Right ventricle myocardium inferior (tissue), 1 donor: Measurements from ENCODE around the gene SH2D7. TPM values are rescaled to one million over a fixed set of nuclear protein-coding genes. Genes with fewer than 3 reads are reported as not detected.
A peak's percentile ranks its signal among the peaks of the same experiment; 100 is the strongest.

Experiments used
- ATAC-seq: fragments of 200-7000 bp; cut with Tn5 transposase; one replicate; pipeline ENCODE4 v1.9.1; 2020; ENCODE audit warnings: mild to moderate bottlenecking, moderate library complexity
- DNase-seq: peaks from one replicate; pipeline ENCODE4 v3.0.0; 2021; ENCODE audit errors: missing footprints
- intact Hi-C: fragments of 100-400 bp; cut with DNase I; formaldehyde crosslinking; loops from one replicate; pipeline ENCODE4 v1.11.0; 2022
- total RNA-seq: library from RNA; stranded (reverse); fragmentation: NEBNext Ultra II Directional; extraction: Animal tissue kit (Norgen Biotek cat#: 25700); gene quantifications from one replicate; pipeline ENCODE4 v1.2.1, GENCODE V29; 2021
- donor health status: DM: no; HTN: yes; CAD: no; lungs with severe emphysema.

Gene SH2D7
- total RNA-seq, 1 donor from 2014 or later: not detected

GRCh38 chr15:78097667-78098066 lies 5.3 kb downstream of the SH2D7 start:
- intact Hi-C loops: no loop called here
- DNase-seq: no peak
- ATAC-seq: no peak

GRCh38 chr15:78098131-78098755 lies 5.9 kb downstream of the SH2D7 start:
- intact Hi-C loops: no loop called here
- no peak for ATAC-seq
- no peak for DNase-seq

- intact Hi-C loops: loop anchor here (10.0 kb wide), 1 partner anchor 324 kb away; no protein-coding TSS in a partner anchor
- ATAC-seq (no peak), DNase-seq (no peak)
Measured at GRCh38 chr15:78100886-78101285, 8.5 kb downstream of the SH2D7 start.

GRCh38 chr15:78101423-78102105 lies 9.2 kb downstream of the SH2D7 start:
- no peak for ATAC-seq
- no peak for DNase-seq
- intact Hi-C loops: loop anchor here (10.0 kb wide), 1 partner anchor 323 kb away; no protein-coding TSS in a partner anchor

- intact Hi-C loops: loop anchor here (10.0 kb wide), 1 partner anchor 323 kb away; no protein-coding TSS in a partner anchor
- no peak for DNase-seq
- no peak for ATAC-seq
Measured at GRCh38 chr15:78102211-78102610, 9.8 kb downstream of the SH2D7 start.

- DNase-seq (no peak), ATAC-seq (no peak)
- intact Hi-C loops: loop anchor here (10.0 kb wide), 1 partner anchor 322 kb away; no protein-coding TSS in a partner anchor
Measured at GRCh38 chr15:78102741-78103140, 10.4 kb downstream of the SH2D7 start.

- peak; percentile 56 for ATAC-seq
- DNase-seq: no peak
Measured at GRCh38 chr15:78103406-78104118, 11.2 kb downstream of the SH2D7 start.

GRCh38 chr15:78104119-78104479 lies 11.7 kb downstream of the SH2D7 start:
- intact Hi-C loops: loop anchor here (10.0 kb wide), 1 partner anchor 321 kb away; no protein-coding TSS in a partner anchor
- no peak for ATAC-seq
- no peak for DNase-seq

More at GRCh38 chr15:78103406-78104118, 11.2 kb downstream of the SH2D7 start:
- intact Hi-C loops: loop anchor here (10.0 kb wide), 1 partner anchor 321 kb away; no protein-coding TSS in a partner anchor

- ATAC-seq (no peak), DNase-seq (no peak)
- intact Hi-C loops: loop anchor here (10.0 kb wide), 1 partner anchor 320 kb away; no protein-coding TSS in a partner anchor
Measured at GRCh38 chr15:78104566-78105475, 12.5 kb downstream of the SH2D7 start.

GRCh38 chr15:78105476-78106241 lies 13.3 kb downstream of the SH2D7 start:
- DNase-seq: no peak
- intact Hi-C loops: loop anchor here (10.0 kb wide), 1 partner anchor 319 kb away; no protein-coding TSS in a partner anchor
- ATAC-seq: no peak

GRCh38 chr15:78107471-78107870 lies 15.1 kb downstream of the SH2D7 start:
- intact Hi-C loops: loop anchor here (10.0 kb wide), 1 partner anchor 317 kb away; no protein-coding TSS in a partner anchor
- DNase-seq (no peak), ATAC-seq (no peak)

- DNase-seq (peak; percentile 94), ATAC-seq (peak; percentile 86)
- intact Hi-C loops: loop anchor here (1.0 to 10.0 kb wide), 4 partner anchors 108 to 316 kb away; no protein-coding TSS in a partner anchor
Measured at GRCh38 chr15:78108300-78109084, 16.1 kb downstream of the SH2D7 start.

- ATAC-seq: no peak
- no peak for DNase-seq
Measured at GRCh38 chr15:78109156-78109555, 16.8 kb downstream of the SH2D7 start.

GRCh38 chr15:78110096-78110495 lies 17.7 kb downstream of the SH2D7 start:
- intact Hi-C loops: no loop called here
- no peak for ATAC-seq
- DNase-seq: no peak

More at GRCh38 chr15:78109156-78109555, 16.8 kb downstream of the SH2D7 start:
- intact Hi-C loops: loop anchor here (2.0 to 10.0 kb wide), 2 partner anchors 142 to 316 kb away; no protein-coding TSS in a partner anchor

GRCh38 chr15:78110916-78111475 lies 18.6 kb downstream of the SH2D7 start:
- ATAC-seq (no peak), DNase-seq (no peak)
- intact Hi-C loops: no loop called here

- intact Hi-C loops: no loop called here
- ATAC-seq: no peak
- no peak for DNase-seq
Measured at GRCh38 chr15:78111788-78112187, 19.4 kb downstream of the SH2D7 start.
